HEK293 (cell line): ENCODE results near the gene MAML3.

Experiments
- CTCF ChIA-PET: fragments of 350-600 bp; formaldehyde crosslinking; extraction: SDS; loops from one replicate; lab custom pipeline; 2021; ENCODE audit warnings: antibody characterized with exemption; lab: Yijun Ruan, JAX
- POLR2A ChIA-PET: fragments of 300-600 bp; formaldehyde crosslinking; extraction: SDS; loops from one replicate; lab custom pipeline; 2020; ENCODE audit warnings: antibody characterized with exemption, inconsistent platforms; lab: Yijun Ruan, JAX
- H3K27ac ChIP-seq: fragments of 200-500 bp; sonication (Bioruptor generic); 2 replicates; pipeline ENCODE4 v1.5.1; 2014; ENCODE audit warnings: low read depth, low read length, control low read depth, inconsistent platforms; ENCODE audit errors: extremely low read depth
- H3K36me3 ChIP-seq, 2 experiments: fragments of 200-500 bp in 1 of 2; sonication (Bioruptor generic) in 1 of 2; 1 replicate in 1 of 2; 2 replicates in 1 of 2; pipeline ENCODE4 v1.5.1; 2014 to 2017; ENCODE audit warnings: inconsistent platforms in 2 of 2, low read length in 2 of 2; ENCODE audit not compliant: control insufficient read depth in 2 of 2, insufficient read depth in 1 of 2
- H3K4me1 ChIP-seq: fragments of 200-500 bp; sonication (Bioruptor generic); 2 replicates; pipeline ENCODE4 v1.5.1; 2014; ENCODE audit warnings: mild to moderate bottlenecking, low read length, inconsistent platforms; ENCODE audit not compliant: control insufficient read depth, insufficient read depth
- H3K4me3 ChIP-seq: 2 replicates; pipeline ENCODE4 v1.5.1; 2011; ENCODE audit warnings: low read depth, mild to moderate bottlenecking, control low read depth, low read length, moderate library complexity
- H3K9me3 ChIP-seq: fragments of 200-500 bp; sonication (Bioruptor generic); 2 replicates; pipeline ENCODE4 v1.5.1; 2014; ENCODE audit warnings: low read depth, low read length, inconsistent platforms; ENCODE audit not compliant: control insufficient read depth, insufficient read depth
- AEBP2 ChIP-seq: fragments of 450-650 bp; formaldehyde crosslinking; IDR thresholded peaks from 2 replicates; pipeline ENCODE4 v1.5.1; 2016; ENCODE audit warnings: missing biosample characterization, missing genetic modification characterization, borderline replicate concordance
- CTCF ChIP-seq: fragments of 450-650 bp; formaldehyde crosslinking; IDR thresholded peaks from 2 replicates; pipeline ENCODE4 v1.5.1; 2016; ENCODE audit warnings: missing biosample characterization, missing genetic modification characterization
- FEZF1 ChIP-seq: fragments of 450-650 bp; formaldehyde crosslinking; IDR thresholded peaks from 2 replicates; pipeline ENCODE4 v1.5.1; 2016; ENCODE audit warnings: missing biosample characterization, missing genetic modification characterization
- IKZF3 ChIP-seq: fragments of 450-650 bp; IDR thresholded peaks from 2 replicates; pipeline ENCODE4 v1.5.0; 2018; ENCODE audit warnings: missing biosample characterization, mild to moderate bottlenecking, missing genetic modification characterization, moderate library complexity
- KLF1 ChIP-seq: fragments of 450-650 bp; formaldehyde crosslinking; IDR thresholded peaks from 2 replicates; pipeline ENCODE4 v1.5.1; 2016; ENCODE audit warnings: missing biosample characterization, missing genetic modification characterization
- PRDM10 ChIP-seq: fragments of 450-650 bp; formaldehyde crosslinking; IDR thresholded peaks from 2 replicates; pipeline ENCODE4 v1.5.1; 2016; ENCODE audit warnings: missing biosample characterization, missing genetic modification characterization
- SCRT1 ChIP-seq: fragments of 450-650 bp; formaldehyde crosslinking; IDR thresholded peaks from 2 replicates; pipeline ENCODE4 v1.5.1; 2016; ENCODE audit warnings: missing biosample characterization, missing genetic modification characterization, borderline replicate concordance
- ZNF114 ChIP-seq: fragments of 450-650 bp; formaldehyde crosslinking; IDR thresholded peaks from 2 replicates; pipeline ENCODE4 v1.5.0; 2017; ENCODE audit warnings: missing biosample characterization, missing genetic modification characterization
- ZNF2 ChIP-seq: fragments of 450-650 bp; formaldehyde crosslinking; IDR thresholded peaks from 2 replicates; pipeline ENCODE4 v1.5.1; 2016; ENCODE audit warnings: missing biosample characterization, missing genetic modification characterization
- ZNF239 ChIP-seq: fragments of 450-650 bp; formaldehyde crosslinking; IDR thresholded peaks from 2 replicates; pipeline ENCODE4 v1.5.1; 2016; ENCODE audit warnings: missing biosample characterization, missing genetic modification characterization
- ZNF311 ChIP-seq: fragments of 450-650 bp; formaldehyde crosslinking; IDR thresholded peaks from 2 replicates; pipeline ENCODE4 v1.5.1; 2017; ENCODE audit warnings: missing biosample characterization, missing genetic modification characterization, borderline replicate concordance
- ZNF335 ChIP-seq: fragments of 450-650 bp; formaldehyde crosslinking; conservative IDR thresholded peaks from 2 replicates; pipeline ENCODE4 v1.5.1; 2016; ENCODE audit warnings: missing biosample characterization, missing genetic modification characterization
- ZNF366 ChIP-seq: fragments of 450-650 bp; formaldehyde crosslinking; conservative IDR thresholded peaks from 2 replicates; pipeline ENCODE4 v1.5.1; 2016; ENCODE audit warnings: missing biosample characterization, missing genetic modification characterization
- ZNF391 ChIP-seq: fragments of 450-650 bp; formaldehyde crosslinking; IDR thresholded peaks from 2 replicates; pipeline ENCODE4 v1.5.1; 2016; ENCODE audit warnings: low read depth, missing biosample characterization, missing genetic modification characterization, borderline replicate concordance
- ZNF530 ChIP-seq: fragments of 450-650 bp; formaldehyde crosslinking; IDR thresholded peaks from 2 replicates; pipeline ENCODE4 v1.5.1; 2016; ENCODE audit warnings: low read depth, missing biosample characterization, missing genetic modification characterization
- ZNF585B ChIP-seq: fragments of 450-650 bp; formaldehyde crosslinking; IDR thresholded peaks from 2 replicates; pipeline ENCODE4 v1.5.1; 2016; ENCODE audit warnings: missing biosample characterization, missing genetic modification characterization
- ZNF623 ChIP-seq: fragments of 450-650 bp; formaldehyde crosslinking; IDR thresholded peaks from 2 replicates; pipeline ENCODE4 v1.5.1; 2016; ENCODE audit warnings: missing biosample characterization, missing genetic modification characterization
- ZNF776 ChIP-seq: fragments of 450-650 bp; formaldehyde crosslinking; IDR thresholded peaks from 2 replicates; pipeline ENCODE4 v1.5.0; 2017; ENCODE audit warnings: missing biosample characterization, missing genetic modification characterization, borderline replicate concordance
- ZNF777 ChIP-seq: fragments of 450-650 bp; formaldehyde crosslinking; IDR thresholded peaks from 2 replicates; pipeline ENCODE4 v1.5.1; 2017; ENCODE audit warnings: missing biosample characterization, missing genetic modification characterization, borderline replicate concordance
- ZNF837 ChIP-seq: fragments of 450-650 bp; formaldehyde crosslinking; IDR thresholded peaks from 2 replicates; pipeline ENCODE4 v1.5.1; 2016; ENCODE audit warnings: missing biosample characterization, missing genetic modification characterization
- ZSCAN30 ChIP-seq: fragments of 450-650 bp; IDR thresholded peaks from 2 replicates; pipeline ENCODE4 v1.5.1; 2018; ENCODE audit warnings: missing biosample characterization, mild to moderate bottlenecking, missing genetic modification characterization, moderate library complexity
- TF ChIP-seq, protein P1 (sequence below): fragments of 450-650 bp; formaldehyde crosslinking; IDR thresholded peaks from 2 replicates; pipeline ENCODE4 v1.5.1; 2016; ENCODE audit warnings: missing biosample characterization, missing genetic modification characterization
- TF ChIP-seq, protein P2 (sequence below): fragments of 450-650 bp; formaldehyde crosslinking; IDR thresholded peaks from 2 replicates; pipeline ENCODE4 v1.5.1; 2016; ENCODE audit warnings: missing biosample characterization, missing genetic modification characterization
- TF ChIP-seq, protein P3 (sequence below): fragments of 450-650 bp; formaldehyde crosslinking; IDR thresholded peaks from 2 replicates; pipeline ENCODE4 v1.5.1; 2016; ENCODE audit warnings: missing biosample characterization, missing genetic modification characterization

Gene MAML3

DNA sequence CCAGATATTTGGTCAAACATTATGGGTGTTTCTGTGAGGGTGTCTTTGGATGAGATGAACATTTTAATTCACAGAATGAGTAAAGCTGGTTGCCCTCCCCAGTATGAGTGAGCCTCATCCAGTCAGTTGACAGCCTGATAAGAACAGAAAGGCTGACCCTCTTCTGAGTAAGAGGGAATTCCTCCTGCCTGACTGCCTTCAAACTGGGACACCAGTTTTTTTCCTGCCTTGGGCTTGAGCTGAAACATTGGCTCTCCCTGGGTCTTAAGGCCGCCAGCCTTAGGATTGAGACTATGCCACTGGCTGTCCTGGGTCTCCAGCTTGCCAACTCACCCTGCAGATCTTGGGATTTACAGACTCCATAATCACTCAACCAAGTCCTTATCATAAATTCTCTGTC lies 14.5 kb upstream of the MAML3 start (continued):
- no peak for TF ChIP-seq AEBP2 (tag by site-specific recombination)
- TF ChIP-seq ZNF585B (tag by site-specific recombination), result no peak
- TF ChIP-seq ZNF114 (tag by site-specific recombination), result no peak
- TF ChIP-seq ZNF239 (tag by site-specific recombination), result no peak
- no peak for TF ChIP-seq ZNF777 (tag by site-specific recombination)
- TF ChIP-seq SCRT1 (tag by site-specific recombination), result no peak

DNA sequence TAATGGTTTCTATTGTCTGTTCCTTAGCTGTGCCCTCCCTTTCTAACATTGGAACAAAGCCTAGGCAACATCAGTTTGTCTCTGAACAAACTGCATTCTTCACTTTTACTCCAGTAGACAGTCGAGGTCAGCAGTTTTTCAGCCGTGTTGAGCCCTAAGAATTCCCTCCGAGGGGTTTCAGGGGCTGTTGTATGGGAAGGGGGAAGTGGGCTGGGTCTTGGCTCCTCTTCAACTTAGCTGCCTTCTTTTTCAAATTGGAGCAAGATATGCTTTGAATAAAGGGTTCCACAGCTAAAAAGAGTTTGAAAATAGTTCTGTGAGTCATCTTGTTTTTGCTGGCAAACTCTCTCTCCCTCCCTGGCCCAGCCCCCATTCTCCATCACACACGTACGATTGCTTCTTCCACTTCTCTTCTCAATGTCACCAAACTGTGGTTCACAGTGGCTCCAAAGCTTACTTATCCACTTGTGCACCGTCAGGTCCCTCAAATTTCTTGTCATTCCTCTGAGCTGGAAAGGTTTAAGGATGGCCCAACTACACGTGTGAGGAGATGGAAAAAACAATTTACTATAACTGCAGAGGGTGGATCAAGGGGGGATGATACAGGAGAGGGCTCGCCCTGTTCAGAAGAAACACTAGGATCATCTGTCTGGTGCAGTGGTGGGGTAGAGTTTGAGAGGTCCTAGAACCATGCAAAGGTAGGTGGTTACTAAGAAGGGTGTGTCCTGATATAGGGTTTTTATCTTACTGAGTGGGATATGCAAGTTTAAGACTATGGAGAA lies 9.2 kb upstream of the MAML3 start:
- ChIA-PET POLR2A (no interaction called here), CTCF (no interaction called here)
- Histone ChIP-seq H3K27ac (no peak overlapping the region), H3K4me3 (no peak overlapping the region), H3K36me3 (no peaks in the 10 kb centered on the region), H3K4me1 (no peaks in the 10 kb centered on the region; the same call in 1 of the 2 replicates), H3K9me3 (no peaks in the 10 kb centered on the region)
- TF ChIP-seq FEZF1 (tag by site-specific recombination) (no peak), ZNF311 (no peak), CTCF (tag by site-specific recombination) (no peak), IKZF3 (tag by site-specific recombination) (no peak), KLF1 (no peak), PRDM10 (tag by site-specific recombination) (no peak), ZSCAN30 (no peak), ZNF530 (no peak), ZNF623 (no peak), ZNF776 (no peak), ZNF837 (tag by site-specific recombination) (no peak), ZNF335 (no peak), ZNF391 (no peak), ZNF366 (no peak), ZNF2 (tag by site-specific recombination) (no peak)
- TF ChIP-seq, protein P1, sequence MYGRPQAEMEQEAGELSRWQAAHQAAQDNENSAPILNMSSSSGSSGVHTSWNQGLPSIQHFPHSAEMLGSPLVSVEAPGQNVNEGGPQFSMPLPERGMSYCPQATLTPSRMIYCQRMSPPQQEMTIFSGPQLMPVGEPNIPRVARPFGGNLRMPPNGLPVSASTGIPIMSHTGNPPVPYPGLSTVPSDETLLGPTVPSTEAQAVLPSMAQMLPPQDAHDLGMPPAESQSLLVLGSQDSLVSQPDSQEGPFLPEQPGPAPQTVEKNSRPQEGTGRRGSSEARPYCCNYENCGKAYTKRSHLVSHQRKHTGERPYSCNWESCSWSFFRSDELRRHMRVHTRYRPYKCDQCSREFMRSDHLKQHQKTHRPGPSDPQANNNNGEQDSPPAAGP (tag by site-specific recombination), result no peak
- TF ChIP-seq, protein P2, sequence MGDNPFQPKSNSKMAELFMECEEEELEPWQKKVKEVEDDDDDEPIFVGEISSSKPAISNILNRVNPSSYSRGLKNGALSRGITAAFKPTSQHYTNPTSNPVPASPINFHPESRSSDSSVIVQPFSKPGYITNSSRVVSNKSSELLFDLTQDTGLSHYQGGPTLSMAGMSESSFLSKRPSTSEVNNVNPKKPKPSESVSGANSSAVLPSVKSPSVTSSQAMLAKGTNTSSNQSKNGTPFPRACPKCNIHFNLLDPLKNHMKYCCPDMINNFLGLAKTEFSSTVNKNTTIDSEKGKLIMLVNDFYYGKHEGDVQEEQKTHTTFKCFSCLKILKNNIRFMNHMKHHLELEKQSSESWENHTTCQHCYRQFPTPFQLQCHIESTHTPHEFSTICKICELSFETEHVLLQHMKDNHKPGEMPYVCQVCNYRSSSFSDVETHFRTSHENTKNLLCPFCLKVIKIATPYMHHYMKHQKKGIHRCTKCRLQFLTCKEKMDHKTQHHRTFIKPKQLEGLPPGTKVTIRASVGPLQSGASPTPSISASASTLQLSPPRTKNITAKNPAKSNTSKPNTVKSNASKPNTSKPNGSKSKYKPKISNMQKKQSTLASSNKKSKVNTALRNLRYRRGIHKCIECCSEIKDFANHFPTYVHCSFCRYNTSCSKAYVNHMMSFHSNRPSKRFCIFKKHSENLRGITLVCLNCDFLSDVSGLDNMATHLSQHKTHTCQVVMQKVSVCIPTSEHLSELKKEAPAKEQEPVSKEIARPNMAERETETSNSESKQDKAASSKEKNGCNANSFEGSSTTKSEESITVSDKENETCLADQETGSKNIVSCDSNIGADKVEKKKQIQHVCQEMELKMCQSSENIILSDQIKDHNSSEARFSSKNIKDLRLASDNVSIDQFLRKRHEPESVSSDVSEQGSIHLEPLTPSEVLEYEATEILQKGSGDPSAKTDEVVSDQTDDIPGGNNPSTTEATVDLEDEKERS, result no peak
- TF ChIP-seq, protein P3, sequence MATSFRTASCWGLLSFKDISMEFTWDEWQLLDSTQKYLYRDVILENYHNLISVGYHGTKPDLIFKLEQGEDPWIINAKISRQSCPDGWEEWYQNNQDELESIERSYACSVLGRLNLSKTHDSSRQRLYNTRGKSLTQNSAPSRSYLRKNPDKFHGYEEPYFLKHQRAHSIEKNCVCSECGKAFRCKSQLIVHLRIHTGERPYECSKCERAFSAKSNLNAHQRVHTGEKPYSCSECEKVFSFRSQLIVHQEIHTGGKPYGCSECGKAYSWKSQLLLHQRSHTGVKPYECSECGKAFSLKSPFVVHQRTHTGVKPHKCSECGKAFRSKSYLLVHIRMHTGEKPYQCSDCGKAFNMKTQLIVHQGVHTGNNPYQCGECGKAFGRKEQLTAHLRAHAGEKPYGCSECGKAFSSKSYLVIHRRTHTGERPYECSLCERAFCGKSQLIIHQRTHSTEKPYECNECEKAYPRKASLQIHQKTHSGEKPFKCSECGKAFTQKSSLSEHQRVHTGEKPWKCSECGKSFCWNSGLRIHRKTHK (tag by site-specific recombination), result no peak
